H9 (cell line): ENCODE data around the gene PAGE4. TPM values are rescaled to one million over a fixed set of nuclear protein-coding genes. Genes with fewer than 3 reads are reported as not detected.

Experiments used
- DNase-seq: peaks from one replicate; pipeline ENCODE4 v3.0.0-alpha.2; 2017
- H2AFZ ChIP-seq: one replicate; pipeline ENCODE4 v1.6.1; 2013; ENCODE audit warnings: mild to moderate bottlenecking, low read length, control low read depth, moderate library complexity
- H2AK5ac ChIP-seq: 2 replicates; pipeline ENCODE4 v1.6.1; 2013; ENCODE audit warnings: low read length, control low read depth, mixed read lengths; ENCODE audit not compliant: insufficient read length
- H2BK120ac ChIP-seq: one replicate; pipeline ENCODE4 v1.6.1; 2013; ENCODE audit warnings: low read depth, mild to moderate bottlenecking, low read length, control low read depth, inconsistent platforms; ENCODE audit not compliant: poor library complexity, severe bottlenecking
- H2BK12ac ChIP-seq: 2 replicates; pipeline ENCODE4 v1.6.1; 2013; ENCODE audit warnings: low read length, control low read depth, mixed read lengths, low read depth; ENCODE audit not compliant: insufficient read length
- H2BK15ac ChIP-seq: 2 replicates; pipeline ENCODE4 v1.6.1; 2013; ENCODE audit warnings: low read depth, low read length, control low read depth
- H2BK20ac ChIP-seq: one replicate; pipeline ENCODE4 v1.6.1; 2013; ENCODE audit warnings: low read depth, mild to moderate bottlenecking, low read length, control low read depth, inconsistent platforms; ENCODE audit not compliant: poor library complexity, severe bottlenecking
- H2BK5ac ChIP-seq: 2 replicates; pipeline ENCODE4 v1.6.1; 2013; ENCODE audit warnings: low read length, control low read depth, mixed read lengths; ENCODE audit not compliant: insufficient read length
- H3K14ac ChIP-seq: 2 replicates; pipeline ENCODE4 v1.6.1; 2013; ENCODE audit warnings: low read length, control low read depth; ENCODE audit not compliant: insufficient read depth
- H3K18ac ChIP-seq: 2 replicates; pipeline ENCODE4 v1.6.1; 2013; ENCODE audit warnings: low read depth, mild to moderate bottlenecking, mixed read lengths, low read length, control low read depth; ENCODE audit not compliant: insufficient read length
- H3K23ac ChIP-seq: 2 replicates; pipeline ENCODE4 v1.6.1; 2013; ENCODE audit warnings: low read length, control low read depth, mixed read lengths, low read depth; ENCODE audit not compliant: insufficient read length
- H3K23me2 ChIP-seq: 2 replicates; pipeline ENCODE4 v1.6.1; 2013; ENCODE audit warnings: low read depth, mild to moderate bottlenecking, mixed read lengths, low read length, control low read depth; ENCODE audit not compliant: insufficient read length, poor library complexity, severe bottlenecking
- H3K27ac ChIP-seq: 2 replicates; pipeline ENCODE4 v1.5.1; 2013; ENCODE audit warnings: low read length, control low read depth, mixed read lengths, low read depth; ENCODE audit not compliant: insufficient read length
- H3K27me3 ChIP-seq: 2 replicates; pipeline ENCODE4 v1.6.1; 2013; ENCODE audit warnings: low read length, control low read depth, inconsistent platforms; ENCODE audit not compliant: insufficient read depth
- H3K4ac ChIP-seq: 2 replicates; pipeline ENCODE4 v1.6.1; 2013; ENCODE audit warnings: low read depth, mild to moderate bottlenecking, control low read depth, inconsistent platforms, low read length, moderate library complexity
- H3K4me1 ChIP-seq: 2 replicates; pipeline ENCODE4 v1.6.1; 2013; ENCODE audit warnings: low read length, control low read depth, inconsistent platforms; ENCODE audit not compliant: insufficient read depth
- H3K4me2 ChIP-seq: 2 replicates; pipeline ENCODE4 v1.6.1; 2013; ENCODE audit warnings: low read length, control low read depth, mixed read lengths; ENCODE audit not compliant: insufficient read length, insufficient read depth
- H3K56ac ChIP-seq: 2 replicates; pipeline ENCODE4 v1.6.1; 2013; ENCODE audit warnings: low read depth, mild to moderate bottlenecking, mixed read lengths, low read length, control low read depth; ENCODE audit not compliant: insufficient read length
- H3K79me1 ChIP-seq: 2 replicates; pipeline ENCODE4 v1.6.1; 2013; ENCODE audit warnings: low read depth, mild to moderate bottlenecking, moderate library complexity, low read length, control low read depth, inconsistent platforms; ENCODE audit not compliant: insufficient read depth, poor library complexity, severe bottlenecking
- H3K79me2 ChIP-seq: 2 replicates; pipeline ENCODE4 v1.6.1; 2013; ENCODE audit warnings: low read length, control low read depth, inconsistent platforms; ENCODE audit not compliant: insufficient read depth
- H3K9ac ChIP-seq: 2 replicates; pipeline ENCODE4 v1.6.1; 2013; ENCODE audit warnings: low read length, control low read depth, mixed read lengths; ENCODE audit not compliant: insufficient read length; ENCODE audit errors: extremely low read depth
- H3K9me3 ChIP-seq: one replicate; pipeline ENCODE4 v1.6.1; 2013; ENCODE audit warnings: low read depth, low read length, inconsistent platforms; ENCODE audit not compliant: control insufficient read depth
- H3T11ph ChIP-seq: one replicate; pipeline ENCODE4 v1.6.1; 2013; ENCODE audit warnings: mild to moderate bottlenecking, low read length, control low read depth, inconsistent platforms
- H4K20me1 ChIP-seq: one replicate; pipeline ENCODE4 v1.6.1; 2013; ENCODE audit not compliant: control insufficient read depth, insufficient read length, insufficient read depth
- H4K5ac ChIP-seq: 2 replicates; pipeline ENCODE4 v1.6.1; 2013; ENCODE audit warnings: low read depth, mild to moderate bottlenecking, mixed read lengths, low read length, control low read depth; ENCODE audit not compliant: insufficient read length
- H4K8ac ChIP-seq: replicated peaks from 2 replicates; pipeline ENCODE4 v1.6.1; 2013; ENCODE audit warnings: low read length, control low read depth, mixed read lengths, low read depth; ENCODE audit not compliant: insufficient read length
- H4K91ac ChIP-seq: 2 replicates; pipeline ENCODE4 v1.6.1; 2013; ENCODE audit warnings: low read depth, mild to moderate bottlenecking, moderate library complexity, mixed read lengths, low read length, control low read depth; ENCODE audit not compliant: insufficient read length
- H3K27ac Mint-ChIP-seq, 3 experiments: 2 replicates in 2 of 3; 3 replicates in 1 of 3; pipeline ENCODE4 v1.8.0; 2020 to 2021; ENCODE audit warnings: mixed read lengths in 3 of 3, mild to moderate bottlenecking in 1 of 3, moderate library complexity in 1 of 3
- H3K27me3 Mint-ChIP-seq: 2 replicates; pipeline ENCODE4 v1.8.0; 2021; ENCODE audit warnings: low read depth, mild to moderate bottlenecking, moderate library complexity, mixed read lengths
- H3K36me3 Mint-ChIP-seq, 3 experiments: 2 replicates in 2 of 3; 3 replicates in 1 of 3; pipeline ENCODE4 v1.8.0; 2020 to 2021; ENCODE audit warnings: low read depth in 3 of 3, mixed read lengths in 3 of 3; ENCODE audit not compliant: insufficient read depth in 1 of 3
- H3K4me1 Mint-ChIP-seq, 2 experiments: 2 replicates each; pipeline ENCODE4 v1.8.0; 2020; ENCODE audit warnings: mixed read lengths in 2 of 2
- H3K4me3 Mint-ChIP-seq, 2 experiments: 2 replicates in 1 of 2; 3 replicates in 1 of 2; pipeline ENCODE4 v1.8.0; 2020 to 2021; ENCODE audit warnings: mild to moderate bottlenecking in 2 of 2, mixed read lengths in 2 of 2, moderate library complexity in 1 of 2
- H3K9me3 Mint-ChIP-seq, 2 experiments: 2 replicates in 1 of 2; 3 replicates in 1 of 2; pipeline ENCODE4 v1.8.0; 2020; ENCODE audit warnings: mild to moderate bottlenecking in 2 of 2, mixed read lengths in 2 of 2, moderate library complexity in 1 of 2
- CTCF ChIP-seq: fragments of 200-600 bp; sonication (generic); conservative IDR thresholded peaks from 3 replicates; pipeline ENCODE4 v1.8.0; 2021; ENCODE audit warnings: antibody characterized with exemption, mild to moderate bottlenecking
- WGBS: extraction: QIAGEN DNeasy Blood & Tissue Kit; methylation state at CpG from one replicate; pipeline ENCODE4 v1.1.7; 2013; ENCODE audit warnings: missing lambda C conversion rate, low lambda C conversion rate, mixed read lengths; ENCODE audit not compliant: insufficient read length; ENCODE audit errors: extremely low coverage; 5-methylcytosine and 5-hydroxymethylcytosine counted together
- total RNA-seq: library from RNA; stranded (reverse); gene quantifications from 2 replicates; pipeline ENCODE4 v1.2.1, GENCODE V29; 2021

The PAGE4 gene
- total RNA-seq, 1 experiment from 2014 or later, result 0.57 TPM

GRCh38 chrX:49850028-49850427, 20.9 kb downstream of the PAGE4 start:
- Histone ChIP-seq H4K8ac (no peak overlapping the region), H2BK12ac (no peak overlapping the region), H3T11ph (no peak overlapping the region), H2AK5ac (no peak overlapping the region), H3K9me3 (peaks cover 43% of the 10 kb centered on the region), H4K91ac (no peak overlapping the region), H3K4ac (no peak overlapping the region), H4K5ac (no peak overlapping the region), H2BK15ac (no peak overlapping the region), H2BK20ac (no peak overlapping the region), H3K4me1 (no peaks in the 10 kb centered on the region), H3K9ac (no peak overlapping the region), H2BK120ac (no peak overlapping the region), H2BK5ac (no peak overlapping the region), H3K27ac (no peak overlapping the region), H3K79me2 (no peaks in the 10 kb centered on the region), H3K23ac (no peak overlapping the region), H2AFZ (no peak overlapping the region), H3K27me3 (no peaks in the 10 kb centered on the region), H3K14ac (no peak overlapping the region), H3K18ac (no peak overlapping the region), H3K4me2 (no peak overlapping the region), H3K56ac (no peak overlapping the region), H3K79me1 (no peaks in the 10 kb centered on the region), H3K23me2 (no peaks in the 10 kb centered on the region), H4K20me1 (no peaks in the 10 kb centered on the region)
- Mint-ChIP-seq H3K4me1 (no peaks in the 10 kb centered on the region), H3K4me3 (no peak overlapping the region), H3K27me3 (peaks cover 2% of the 10 kb centered on the region), H3K36me3 (no peaks in the 10 kb centered on the region; a peak in 1 of 7 replicates), H3K27ac (no peak overlapping the region), H3K9me3 (peaks cover 78 to 86% of the 10 kb centered on the region in 2 experiments)
- no peak for TF ChIP-seq CTCF
- no CpG with 5 or more reads among the region's 1 CpG for WGBS
- no peak for DNase-seq
